Neural cell (in vitro differentiated cells): ENCODE data around the gene LHFPL5. TPM values are rescaled to one million over a fixed set of nuclear protein-coding genes. Genes with fewer than 3 reads are reported as not detected.

Experiments
- H2AFZ ChIP-seq: fragments of 200-600, 300-800 bp; sonication (generic), shearing (Covaris generic); 2 replicates; pipeline ENCODE4 v1.6.0; 2014; ENCODE audit warnings: low read depth, mild to moderate bottlenecking, antibody characterized with exemption, low read length, moderate library complexity
- H3F3A ChIP-seq: fragments of 200-600 bp; shearing (Covaris generic); 2 replicates; pipeline ENCODE4 v1.6.1; 2016; ENCODE audit warnings: mild to moderate bottlenecking, moderate library complexity, mixed read lengths, antibody characterized with exemption, low read length; ENCODE audit not compliant: insufficient read depth, poor library complexity, severe bottlenecking
- H3K27ac ChIP-seq: fragments of 200-600, 300-800 bp; sonication (generic), shearing (Covaris generic); 2 replicates; pipeline ENCODE4 v1.5.1; 2014; ENCODE audit warnings: mild to moderate bottlenecking, low read length, moderate library complexity
- H3K27me3 ChIP-seq: fragments of 300-800, 200-600 bp; sonication (generic), shearing (Covaris generic); 2 replicates; pipeline ENCODE4 v1.6.0; 2014; ENCODE audit warnings: mild to moderate bottlenecking, low read depth, low read length, moderate library complexity; ENCODE audit not compliant: insufficient read depth
- H3K36me3 ChIP-seq: fragments of 300-800, 200-600 bp; sonication (generic), shearing (Covaris generic); 2 replicates; pipeline ENCODE4 v1.5.1; 2014; ENCODE audit warnings: mild to moderate bottlenecking, antibody characterized with exemption, low read length, moderate library complexity; ENCODE audit not compliant: insufficient read depth
- H3K4me2 ChIP-seq: fragments of 300-800, 200-600 bp; sonication (generic), shearing (Covaris generic); 2 replicates; pipeline ENCODE4 v1.6.0; 2014; ENCODE audit warnings: mild to moderate bottlenecking, low read length
- H3K4me3 ChIP-seq: fragments of 300-800, 200-600 bp; sonication (generic), shearing (Covaris generic); 2 replicates; pipeline ENCODE4 v1.5.1; 2014; ENCODE audit warnings: mild to moderate bottlenecking, low read length, moderate library complexity
- H3K79me2 ChIP-seq: fragments of 200-600 bp; shearing (Covaris generic); replicated peaks from 2 replicates; pipeline ENCODE4 v1.6.0; 2014; ENCODE audit warnings: mild to moderate bottlenecking, low read length, moderate library complexity; ENCODE audit not compliant: insufficient read depth
- H3K9ac ChIP-seq: fragments of 300-800, 200-600 bp; sonication (generic), shearing (Covaris generic); 2 replicates; pipeline ENCODE4 v1.6.1; 2016; ENCODE audit warnings: mild to moderate bottlenecking, low read length, mixed read lengths
- H3K9me2 ChIP-seq: fragments of 200-600 bp; shearing (Covaris generic); 2 replicates; pipeline ENCODE4 v1.6.1; 2016; ENCODE audit warnings: mild to moderate bottlenecking, low read length, mixed read lengths; ENCODE audit not compliant: insufficient read depth
- H3K9me3 ChIP-seq: fragments of 200-600, 300-800 bp; sonication (generic), shearing (Covaris generic); 2 replicates; pipeline ENCODE4 v1.6.1; 2016; ENCODE audit warnings: mild to moderate bottlenecking, mixed run types, low read length, moderate library complexity, mixed read lengths
- H4K20me1 ChIP-seq: fragments of 200-600 bp; shearing (Covaris generic); 2 replicates; pipeline ENCODE4 v1.6.1; 2016; ENCODE audit warnings: mild to moderate bottlenecking, mixed run types; ENCODE audit not compliant: insufficient read depth
- EP300 ChIP-seq: fragments of 450-650 bp; conservative IDR thresholded peaks from 2 replicates; pipeline ENCODE4 v1.6.1; 2014; ENCODE audit warnings: antibody characterized with exemption, mild to moderate bottlenecking, moderate library complexity; ENCODE audit not compliant: poor library complexity, severe bottlenecking
- EZH2 ChIP-seq: fragments of 200-600, 300-800 bp; shearing (Covaris generic), sonication (generic); IDR thresholded peaks from 2 replicates; pipeline ENCODE4 v1.6.1; 2014; ENCODE audit warnings: antibody characterized with exemption, low read length, borderline replicate concordance, mild to moderate bottlenecking; ENCODE audit not compliant: insufficient read depth, poor library complexity, severe bottlenecking
- MXI1 ChIP-seq: fragments of 450-650 bp; conservative IDR thresholded peaks from 2 replicates; pipeline ENCODE4 v1.6.1; 2014; ENCODE audit warnings: antibody characterized with exemption, mild to moderate bottlenecking; ENCODE audit not compliant: poor library complexity, severe bottlenecking
- POLR2AphosphoS5 ChIP-seq: IDR thresholded peaks from 2 replicates; pipeline ENCODE4 v1.6.1; 2012
- RAD21 ChIP-seq: fragments of 450-650 bp; conservative IDR thresholded peaks from 2 replicates; pipeline ENCODE4 v1.6.1; 2014; ENCODE audit warnings: antibody characterized with exemption, mild to moderate bottlenecking, moderate library complexity
- SMC3 ChIP-seq: fragments of 450-650 bp; conservative IDR thresholded peaks from 2 replicates; pipeline ENCODE4 v1.6.1; 2014; ENCODE audit warnings: antibody characterized with exemption, mild to moderate bottlenecking, moderate library complexity; ENCODE audit not compliant: poor library complexity
- TAF1 ChIP-seq: IDR thresholded peaks from 2 replicates; pipeline ENCODE4 v1.6.1; 2012; ENCODE audit warnings: low read depth
- polyA plus RNA-seq: library from polyadenylated mRNA; depleted of rRNA; stranded (reverse); fragments of >200 nt; gene quantifications from 2 replicates; pipeline ENCODE4 v1.2.3, GENCODE V29; 2014
- TF ChIP-seq, protein P1 (sequence below): IDR thresholded peaks from 2 replicates; pipeline ENCODE4 v1.6.1; 2012; ENCODE audit warnings: borderline replicate concordance
- TF ChIP-seq, protein P2 (sequence below): fragments of 450-650 bp; IDR thresholded peaks from 2 replicates; pipeline ENCODE4 v1.5.1; 2014; ENCODE audit warnings: antibody characterized with exemption, mild to moderate bottlenecking, moderate library complexity; ENCODE audit not compliant: poor library complexity, severe bottlenecking

LHFPL5 gene
- polyA plus RNA-seq, 1 donor from 2014 or later: 0.17 TPM

DNA sequence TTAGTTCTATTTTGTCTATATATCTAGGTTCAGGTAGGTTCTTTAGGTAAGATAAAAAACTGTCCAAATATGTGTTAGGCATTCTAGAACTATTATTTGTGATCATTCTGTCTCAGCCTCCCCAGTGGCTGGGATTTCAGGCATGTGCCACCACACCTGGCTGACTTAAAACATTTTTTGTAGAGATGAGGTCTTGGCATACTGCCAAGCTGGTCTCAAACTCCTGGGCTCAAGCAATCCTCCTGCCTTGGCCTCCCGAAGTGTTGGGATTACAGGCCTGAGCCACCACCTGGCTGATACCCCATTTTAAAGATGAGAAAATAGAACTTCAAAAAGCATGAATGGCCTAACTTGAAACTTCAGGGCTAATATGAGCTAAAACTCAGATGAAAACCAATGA lies 33.9 kb downstream of the LHFPL5 start:
- TF ChIP-seq, protein P1, sequence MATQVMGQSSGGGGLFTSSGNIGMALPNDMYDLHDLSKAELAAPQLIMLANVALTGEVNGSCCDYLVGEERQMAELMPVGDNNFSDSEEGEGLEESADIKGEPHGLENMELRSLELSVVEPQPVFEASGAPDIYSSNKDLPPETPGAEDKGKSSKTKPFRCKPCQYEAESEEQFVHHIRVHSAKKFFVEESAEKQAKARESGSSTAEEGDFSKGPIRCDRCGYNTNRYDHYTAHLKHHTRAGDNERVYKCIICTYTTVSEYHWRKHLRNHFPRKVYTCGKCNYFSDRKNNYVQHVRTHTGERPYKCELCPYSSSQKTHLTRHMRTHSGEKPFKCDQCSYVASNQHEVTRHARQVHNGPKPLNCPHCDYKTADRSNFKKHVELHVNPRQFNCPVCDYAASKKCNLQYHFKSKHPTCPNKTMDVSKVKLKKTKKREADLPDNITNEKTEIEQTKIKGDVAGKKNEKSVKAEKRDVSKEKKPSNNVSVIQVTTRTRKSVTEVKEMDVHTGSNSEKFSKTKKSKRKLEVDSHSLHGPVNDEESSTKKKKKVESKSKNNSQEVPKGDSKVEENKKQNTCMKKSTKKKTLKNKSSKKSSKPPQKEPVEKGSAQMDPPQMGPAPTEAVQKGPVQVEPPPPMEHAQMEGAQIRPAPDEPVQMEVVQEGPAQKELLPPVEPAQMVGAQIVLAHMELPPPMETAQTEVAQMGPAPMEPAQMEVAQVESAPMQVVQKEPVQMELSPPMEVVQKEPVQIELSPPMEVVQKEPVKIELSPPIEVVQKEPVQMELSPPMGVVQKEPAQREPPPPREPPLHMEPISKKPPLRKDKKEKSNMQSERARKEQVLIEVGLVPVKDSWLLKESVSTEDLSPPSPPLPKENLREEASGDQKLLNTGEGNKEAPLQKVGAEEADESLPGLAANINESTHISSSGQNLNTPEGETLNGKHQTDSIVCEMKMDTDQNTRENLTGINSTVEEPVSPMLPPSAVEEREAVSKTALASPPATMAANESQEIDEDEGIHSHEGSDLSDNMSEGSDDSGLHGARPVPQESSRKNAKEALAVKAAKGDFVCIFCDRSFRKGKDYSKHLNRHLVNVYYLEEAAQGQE: no peak
- TF ChIP-seq TAF1: no peak
- no peak for TF ChIP-seq POLR2AphosphoS5
- TF ChIP-seq, protein P2, sequence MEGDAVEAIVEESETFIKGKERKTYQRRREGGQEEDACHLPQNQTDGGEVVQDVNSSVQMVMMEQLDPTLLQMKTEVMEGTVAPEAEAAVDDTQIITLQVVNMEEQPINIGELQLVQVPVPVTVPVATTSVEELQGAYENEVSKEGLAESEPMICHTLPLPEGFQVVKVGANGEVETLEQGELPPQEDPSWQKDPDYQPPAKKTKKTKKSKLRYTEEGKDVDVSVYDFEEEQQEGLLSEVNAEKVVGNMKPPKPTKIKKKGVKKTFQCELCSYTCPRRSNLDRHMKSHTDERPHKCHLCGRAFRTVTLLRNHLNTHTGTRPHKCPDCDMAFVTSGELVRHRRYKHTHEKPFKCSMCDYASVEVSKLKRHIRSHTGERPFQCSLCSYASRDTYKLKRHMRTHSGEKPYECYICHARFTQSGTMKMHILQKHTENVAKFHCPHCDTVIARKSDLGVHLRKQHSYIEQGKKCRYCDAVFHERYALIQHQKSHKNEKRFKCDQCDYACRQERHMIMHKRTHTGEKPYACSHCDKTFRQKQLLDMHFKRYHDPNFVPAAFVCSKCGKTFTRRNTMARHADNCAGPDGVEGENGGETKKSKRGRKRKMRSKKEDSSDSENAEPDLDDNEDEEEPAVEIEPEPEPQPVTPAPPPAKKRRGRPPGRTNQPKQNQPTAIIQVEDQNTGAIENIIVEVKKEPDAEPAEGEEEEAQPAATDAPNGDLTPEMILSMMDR: no peak
- no peak for TF ChIP-seq EZH2
- TF ChIP-seq MXI1: no peak
- TF ChIP-seq EP300: no peak
- no peak for TF ChIP-seq SMC3
- TF ChIP-seq RAD21: no peak
- H3K27me3 ChIP-seq: no peaks in the 10 kb centered on the region

DNA sequence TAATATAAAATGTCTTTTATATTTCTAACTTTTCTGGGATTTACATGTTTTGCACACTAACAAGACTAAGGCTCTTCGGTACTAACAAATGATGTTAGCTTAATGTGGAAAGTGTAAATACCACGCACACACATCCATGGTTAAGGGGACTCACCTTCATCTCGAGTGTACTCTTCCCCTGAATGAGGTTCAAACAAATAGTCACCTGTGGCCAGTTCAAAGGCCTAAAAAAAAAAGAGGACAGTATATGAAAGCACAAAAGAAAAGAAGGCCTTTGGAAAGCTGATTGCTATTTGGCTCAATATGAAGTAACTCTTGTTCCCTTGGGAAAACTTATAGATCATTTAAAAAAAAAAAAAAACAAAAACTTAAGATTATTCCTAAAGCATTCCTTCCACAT lies 37.2 kb downstream of the LHFPL5 start:
- Histone ChIP-seq H3K27me3 (no peaks in the 10 kb centered on the region), H3K9me3 (no peaks in the 10 kb centered on the region), H3K36me3 (no peaks in the 10 kb centered on the region), H3K9me2 (no peaks in the 10 kb centered on the region), H3K4me2 (no peak overlapping the region), H3K27ac (no peak overlapping the region), H3F3A (no peaks in the 10 kb centered on the region), H2AFZ (no peak overlapping the region), H3K4me3 (no peak overlapping the region), H3K9ac (no peak overlapping the region), H4K20me1 (no peaks in the 10 kb centered on the region), H3K79me2 (no peaks in the 10 kb centered on the region)
- no peak for TF ChIP-seq MXI1
- TF ChIP-seq EZH2: no peak
- TF ChIP-seq, protein P1: no peak
- no peak for TF ChIP-seq POLR2AphosphoS5
- TF ChIP-seq TAF1: no peak
- TF ChIP-seq, protein P2: no peak
- no peak for TF ChIP-seq SMC3
- TF ChIP-seq EP300: no peak
- TF ChIP-seq RAD21: no peak

More for the DNA sequence above, 33.9 kb downstream of the LHFPL5 start:
- H3K9me3 ChIP-seq: no peaks in the 10 kb centered on the region
- no peak overlapping the region for H2AFZ ChIP-seq
- H4K20me1 ChIP-seq: no peaks in the 10 kb centered on the region
- H3K9me2 ChIP-seq: no peaks in the 10 kb centered on the region
- H3K9ac ChIP-seq: no peak overlapping the region
- no peaks in the 10 kb centered on the region for H3K79me2 ChIP-seq
- H3K4me3 ChIP-seq: no peak overlapping the region
- no peak overlapping the region for H3K27ac ChIP-seq
- no peaks in the 10 kb centered on the region for H3F3A ChIP-seq
- H3K4me2 ChIP-seq: no peak overlapping the region
- peaks cover 5% of the 10 kb centered on the region for H3K36me3 ChIP-seq
